ENCODE results near the gene PREX1.

GRCh38 chr20:48709058-48709691 lies 118.6 kb downstream of the PREX1 start:
- TF ChIP-seq CTCF (conservative IDR thresholded peaks at IDR 0.05; ENCODE audit: low read depth, low read length) (no peak), RAD21 (IDR thresholded peaks at IDR 0.05; ENCODE audit: low read length) (no peak), RFX5 (IDR thresholded peaks at IDR 0.05; ENCODE audit: low read depth, low read length) (no peak), MAZ (IDR thresholded peaks at IDR 0.05; ENCODE audit: borderline replicate concordance, low read depth, low read length) (no peak), POLR2A (IDR thresholded peaks at IDR 0.05; ENCODE audit: low read depth, low read length) (no peak), MAFK (IDR thresholded peaks at IDR 0.05; ENCODE audit: low read depth, low read length) (no peak), FOS (IDR thresholded peaks at IDR 0.05; ENCODE audit: low read depth, low read length) (no peak)
